ENCODE data around the gene DLD. TPM values are rescaled to one million over a fixed set of nuclear protein-coding genes. Genes with fewer than 3 reads are reported as not detected.
"Not testable (repeated sequence)": the region's sequence is repeated elsewhere in the genome, so short reads cannot be mapped to it uniquely, and the experiment has no call there.

DLD gene
- total and polyA plus RNA-seq, 2 experiments from 2014 or later = 84.9 to 129 TPM

GRCh38 chr7:107917763-107918651 lies 27.0 kb downstream of the DLD start:
- no peak for TF ChIP-seq CTCF (IDR thresholded peaks at IDR 0.05; ENCODE audit: poor library complexity)
- TF ChIP-seq EZH2phosphoT487 (IDR thresholded peaks at IDR 0.05; ENCODE audit: low read depth, severe bottlenecking, unreplicated experiment) = no peak
- no peak for TF ChIP-seq EZH2 (IDR thresholded peaks at IDR 0.05; ENCODE audit: borderline replicate concordance)
- Histone ChIP-seq H3K4me1 (ENCODE audit: insufficient read depth) (no peaks in the 10 kb centered on the region), H3K9me3 (ENCODE audit: low read depth) (no peaks in the 10 kb centered on the region), H3K9me2 (replicated peaks; ENCODE audit: insufficient read depth) (no peaks in the 10 kb centered on the region), H3K4me2 (no peak overlapping the region), H3K27ac (no peak overlapping the region), H2AFZ (no peak overlapping the region), H3K27me3 (no peaks in the 10 kb centered on the region), H4K20me1 (ENCODE audit: insufficient read depth, poor library complexity, severe bottlenecking) (no peaks in the 10 kb centered on the region), H3K36me3 (replicated peaks; ENCODE audit: insufficient read depth, low read depth) (no peaks in the 10 kb centered on the region), H3K79me2 (peaks cover 11% of the 10 kb centered on the region), H3K4me3 (no peak overlapping the region)
- 99% methylated on average over 3 of the region's 3 CpGs for WGBS (ENCODE audit: low lambda C conversion rate, missing lambda C conversion rate)
- no peak for DNase-seq (ENCODE audit: low spot score)

- no peaks in the 10 kb centered on the region for H4K20me1 ChIP-seq (ENCODE audit: insufficient read depth, poor library complexity, severe bottlenecking)
- TF ChIP-seq EZH2 (IDR thresholded peaks at IDR 0.05; ENCODE audit: borderline replicate concordance) (no peak), CTCF (IDR thresholded peaks at IDR 0.05; ENCODE audit: poor library complexity) (no peak), EZH2phosphoT487 (IDR thresholded peaks at IDR 0.05; ENCODE audit: low read depth, severe bottlenecking, unreplicated experiment) (no peak)
These were observed 28.0 kb downstream of the DLD start for GRCh38 chr7:107918948-107919347.

GRCh38 chr7:107920048-107920772 lies 29.2 kb downstream of the DLD start:
- no peak for DNase-seq (ENCODE audit: low spot score)
- Histone ChIP-seq H3K4me2 (no peak overlapping the region), H3K9me3 (ENCODE audit: low read depth) (no peaks in the 10 kb centered on the region), H3K79me2 (peaks cover 6% of the 10 kb centered on the region), H3K4me1 (ENCODE audit: insufficient read depth) (no peaks in the 10 kb centered on the region), H3K9me2 (replicated peaks; ENCODE audit: insufficient read depth) (no peaks in the 10 kb centered on the region), H2AFZ (no peak overlapping the region), H3K27me3 (no peaks in the 10 kb centered on the region), H3K4me3 (no peak overlapping the region), H3K27ac (peak overlapping the region; percentile 8), H4K20me1 (ENCODE audit: insufficient read depth, poor library complexity, severe bottlenecking) (no peaks in the 10 kb centered on the region), H3K36me3 (replicated peaks; ENCODE audit: insufficient read depth, low read depth) (no peaks in the 10 kb centered on the region)
- 63% methylated on average over 1 of the region's 1 CpG for WGBS (ENCODE audit: low lambda C conversion rate, missing lambda C conversion rate)
- no peak for TF ChIP-seq EZH2phosphoT487 (IDR thresholded peaks at IDR 0.05; ENCODE audit: low read depth, severe bottlenecking, unreplicated experiment)
- TF ChIP-seq CTCF (IDR thresholded peaks at IDR 0.05; ENCODE audit: poor library complexity) = no peak
- TF ChIP-seq EZH2 (IDR thresholded peaks at IDR 0.05; ENCODE audit: borderline replicate concordance) = no peak

More at GRCh38 chr7:107918948-107919347, 28.0 kb downstream of the DLD start:
- Histone ChIP-seq H3K79me2 (peaks cover 7% of the 10 kb centered on the region), H3K4me3 (no peak overlapping the region), H3K27ac (no peak overlapping the region), H3K4me1 (ENCODE audit: insufficient read depth) (no peaks in the 10 kb centered on the region), H3K4me2 (no peak overlapping the region), H3K36me3 (replicated peaks; ENCODE audit: insufficient read depth, low read depth) (no peaks in the 10 kb centered on the region), H3K27me3 (no peaks in the 10 kb centered on the region), H2AFZ (no peak overlapping the region), H3K9me2 (replicated peaks; ENCODE audit: insufficient read depth) (no peaks in the 10 kb centered on the region), H3K9me3 (ENCODE audit: low read depth) (no peaks in the 10 kb centered on the region)
- no peak for DNase-seq (ENCODE audit: low spot score)
- WGBS (ENCODE audit: low lambda C conversion rate, missing lambda C conversion rate) = 100% methylated on average over 2 of the region's 2 CpGs

GRCh38 chr7:107921826-107922225 lies 30.8 kb downstream of the DLD start:
- H2AFZ ChIP-seq; H3K27ac ChIP-seq; H3K9me3 ChIP-seq (ENCODE audit: low read depth); DNase-seq (ENCODE audit: low spot score); H3K4me1 ChIP-seq (ENCODE audit: insufficient read depth); H3K79me2 ChIP-seq; H3K4me2 ChIP-seq; H3K4me3 ChIP-seq; H3K9me2 ChIP-seq (replicated peaks; ENCODE audit: insufficient read depth); H3K27me3 ChIP-seq; H3K36me3 ChIP-seq (replicated peaks; ENCODE audit: insufficient read depth, low read depth); H4K20me1 ChIP-seq (ENCODE audit: insufficient read depth, poor library complexity, severe bottlenecking): not testable (repeated sequence)
- WGBS (ENCODE audit: low lambda C conversion rate, missing lambda C conversion rate) = 83% methylated on average over 2 of the region's 2 CpGs
